IPS DF 6.9 (cell line): Measurements from ENCODE around the gene FBXL22.
A peak's percentile ranks its signal among the peaks of the same experiment; 100 is the strongest.
"Not testable (repeated sequence)": the region's sequence is repeated elsewhere in the genome, so short reads cannot be mapped to it uniquely, and the experiment has no call there.

Source experiments
- DNase-seq: peaks from one replicate; pipeline ENCODE4 v3.0.0-alpha.2; 2013; ENCODE audit warnings: low read depth, low spot score
- H3K27ac ChIP-seq: one replicate; pipeline ENCODE4 v1.5.1; 2013; ENCODE audit warnings: low read length, control low read depth
- H3K27me3 ChIP-seq: 2 replicates; pipeline ENCODE4 v1.6.1; 2013; ENCODE audit warnings: mild to moderate bottlenecking, low read length; ENCODE audit not compliant: control insufficient read depth, insufficient read depth
- H3K36me3 ChIP-seq: 2 replicates; pipeline ENCODE4 v1.6.1; 2013; ENCODE audit warnings: low read length; ENCODE audit not compliant: control insufficient read depth, insufficient read depth
- H3K4me1 ChIP-seq: 2 replicates; pipeline ENCODE4 v1.6.1; 2013; ENCODE audit warnings: low read length; ENCODE audit not compliant: control insufficient read depth, insufficient read depth
- H3K4me3 ChIP-seq: 2 replicates; pipeline ENCODE4 v1.5.1; 2013; ENCODE audit warnings: mild to moderate bottlenecking, low read length
- H3K9me3 ChIP-seq: 2 replicates; pipeline ENCODE4 v1.6.1; 2013; ENCODE audit warnings: low read length, inconsistent platforms; ENCODE audit not compliant: control insufficient read depth, insufficient read depth
- WGBS: extraction: QIAGEN DNeasy Blood & Tissue Kit; methylation state at CpG from one replicate; pipeline ENCODE4 v1.1.7; 2013; ENCODE audit warnings: mixed read lengths, missing lambda C conversion rate; ENCODE audit not compliant: insufficient read length, insufficient coverage; 5-methylcytosine and 5-hydroxymethylcytosine counted together

The FBXL22 gene

GRCh38 chr15:63610209-63610841, 13.1 kb downstream of the FBXL22 start:
- WGBS: no CpG with 5 or more reads among the region's 6 CpGs
- H3K27me3 ChIP-seq: no peaks in the 10 kb centered on the region
- H3K27ac ChIP-seq: no peak overlapping the region
- no peaks in the 10 kb centered on the region for H3K9me3 ChIP-seq
- no peaks in the 10 kb centered on the region for H3K4me1 ChIP-seq
- peak; percentile 82 for DNase-seq
- H3K36me3 ChIP-seq: peaks cover 3% of the 10 kb centered on the region; the same call in 1 of the 2 replicates
- no peak overlapping the region for H3K4me3 ChIP-seq

DNA sequence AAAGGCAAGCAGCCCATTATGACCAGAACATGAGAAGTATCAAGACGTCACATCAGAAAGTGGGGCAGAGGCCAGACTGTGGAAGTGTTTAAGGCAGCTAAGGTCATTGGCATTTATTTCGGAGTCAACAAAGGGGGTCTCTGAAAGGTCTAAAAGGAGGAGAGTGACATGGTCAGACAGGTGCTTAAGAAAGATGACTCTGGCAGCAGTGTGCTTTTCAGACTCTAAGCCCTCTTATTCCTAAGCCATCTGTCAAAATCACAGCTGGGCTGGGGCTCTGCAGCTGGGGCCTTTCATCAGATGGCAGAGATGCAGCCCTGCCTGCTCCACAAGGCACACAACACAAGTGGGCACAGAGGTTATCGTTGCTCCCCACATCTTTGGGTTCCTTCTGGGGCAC, 14.0 kb downstream of the FBXL22 start:
- no CpG with 5 or more reads among the region's 3 CpGs for WGBS
- Histone ChIP-seq H3K4me1 (no peaks in the 10 kb centered on the region), H3K27ac (no peak overlapping the region), H3K36me3 (peaks cover 6% of the 10 kb centered on the region; the same call in 1 of the 2 replicates), H3K9me3 (no peaks in the 10 kb centered on the region), H3K27me3 (no peaks in the 10 kb centered on the region), H3K4me3 (no peak overlapping the region)
- DNase-seq: no peak

DNA sequence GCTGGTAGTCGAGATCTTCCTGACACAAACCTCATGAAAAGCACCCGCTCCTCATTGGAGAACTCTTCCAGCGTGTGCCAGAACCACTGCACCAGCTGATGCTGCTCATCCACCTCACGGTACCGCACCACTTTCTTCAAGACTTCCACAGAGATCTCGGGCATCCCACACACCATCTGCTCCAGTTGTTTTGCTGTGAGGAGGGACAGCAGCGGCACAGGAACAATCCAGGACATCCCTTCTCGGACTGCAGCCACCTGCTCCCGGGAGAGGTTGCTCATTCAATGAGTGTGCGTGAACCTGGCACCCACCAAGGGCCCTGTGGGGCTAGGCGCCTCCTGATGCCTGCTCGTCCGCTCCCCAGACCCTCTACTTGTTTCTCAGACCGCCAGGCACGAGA, 15.1 kb downstream of the FBXL22 start:
- Histone ChIP-seq H3K9me3 (no peaks in the 10 kb centered on the region), H3K4me3 (no peak overlapping the region), H3K4me1 (no peaks in the 10 kb centered on the region), H3K27ac (no peak overlapping the region), H3K27me3 (no peaks in the 10 kb centered on the region), H3K36me3 (peaks cover 6% of the 10 kb centered on the region; the same call in 1 of the 2 replicates)
- DNase-seq: no peak
- no CpG with 5 or more reads among the region's 15 CpGs for WGBS

GRCh38 chr15:63615935-63616334, 18.7 kb downstream of the FBXL22 start:
- no peak for DNase-seq
- H3K27me3 ChIP-seq: no peaks in the 10 kb centered on the region
- H3K27ac ChIP-seq: no peak overlapping the region
- WGBS: no CpG with 5 or more reads among the region's 3 CpGs
- no peaks in the 10 kb centered on the region for H3K4me1 ChIP-seq
- H3K9me3 ChIP-seq: no peaks in the 10 kb centered on the region
- no peak overlapping the region for H3K4me3 ChIP-seq
- peaks cover 2% of the 10 kb centered on the region; the same call in 1 of the 2 replicates for H3K36me3 ChIP-seq

- H3K27me3 ChIP-seq, H3K4me3 ChIP-seq, H3K9me3 ChIP-seq, H3K36me3 ChIP-seq, H3K27ac ChIP-seq, DNase-seq, H3K4me1 ChIP-seq: not testable (repeated sequence)
- no CpG with 5 or more reads among the region's 4 CpGs for WGBS
Observed at GRCh38 chr15:63617147-63617546, 20.0 kb downstream of the FBXL22 start.

- not testable (repeated sequence) for H3K4me3 ChIP-seq, DNase-seq, H3K36me3 ChIP-seq, H3K9me3 ChIP-seq, H3K27ac ChIP-seq, H3K27me3 ChIP-seq, H3K4me1 ChIP-seq
- no CpG with 5 or more reads among the region's 3 CpGs for WGBS
Observed at GRCh38 chr15:63617627-63618026, 20.4 kb downstream of the FBXL22 start.

DNA sequence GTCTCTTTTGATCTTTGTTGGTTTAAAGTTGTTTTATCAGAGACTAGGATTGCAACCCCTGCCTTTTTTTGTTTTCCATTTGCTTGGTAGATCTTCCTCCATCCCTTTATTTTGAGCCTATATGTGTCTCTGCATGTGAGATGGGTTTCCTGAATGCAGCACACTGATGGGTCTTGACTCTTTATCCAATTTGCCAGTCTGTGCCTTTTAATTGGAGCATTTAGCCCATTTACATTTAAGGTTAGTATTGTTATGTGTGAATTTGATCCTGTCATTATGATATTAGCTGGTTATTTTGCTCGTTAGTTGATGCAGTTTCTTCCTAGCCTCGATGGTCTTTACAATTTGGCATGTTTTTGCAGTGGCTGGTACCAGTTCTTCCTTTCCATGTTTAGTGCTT, 23.6 kb downstream of the FBXL22 start:
- DNase-seq: not testable (repeated sequence)

DNA sequence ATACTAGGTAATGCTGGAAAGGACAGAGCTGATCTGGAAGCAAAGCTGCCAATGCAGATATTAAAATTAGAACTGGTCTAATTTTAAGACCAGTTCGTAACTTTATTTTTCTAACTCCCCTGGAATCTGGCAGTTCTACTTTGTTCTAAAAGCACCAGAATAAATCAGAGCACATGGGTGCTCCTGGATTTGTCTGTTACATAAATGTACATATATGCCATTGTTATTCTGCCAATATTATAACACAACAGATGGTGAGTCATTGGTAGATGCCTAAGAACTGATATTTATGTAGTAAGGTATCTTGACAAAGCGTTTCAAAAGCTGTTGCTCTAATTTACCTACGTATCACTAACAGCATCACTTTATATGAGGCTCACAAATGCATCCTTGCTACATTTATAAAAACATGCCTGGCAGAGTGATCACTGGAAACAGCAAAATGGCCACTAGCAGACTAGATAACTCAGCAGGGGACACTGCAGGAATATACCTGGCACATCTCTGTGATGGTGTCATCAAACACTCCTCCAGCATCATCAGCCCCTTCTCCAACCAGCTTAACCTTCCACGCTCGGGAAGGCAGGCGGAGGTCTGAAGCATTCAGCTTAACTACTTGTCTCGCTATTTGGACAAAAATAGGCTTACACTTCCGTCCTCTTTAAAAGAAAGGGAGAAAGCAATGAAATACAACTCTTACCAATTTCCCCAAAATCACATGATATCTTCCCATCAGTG, 26.2 kb downstream of the FBXL22 start:
- no peaks in the 10 kb centered on the region for H3K4me1 ChIP-seq
- H3K27me3 ChIP-seq: no peaks in the 10 kb centered on the region
- H3K4me3 ChIP-seq: no peak overlapping the region
- WGBS: no CpG with 5 or more reads among the region's 8 CpGs
- peaks cover 8% of the 10 kb centered on the region; the same call in 1 of the 2 replicates for H3K36me3 ChIP-seq
- no peak for DNase-seq
- H3K9me3 ChIP-seq: no peaks in the 10 kb centered on the region
- no peak overlapping the region for H3K27ac ChIP-seq

More for the DNA sequence above, 23.6 kb downstream of the FBXL22 start:
- H3K27ac ChIP-seq, H3K9me3 ChIP-seq, H3K4me1 ChIP-seq, H3K4me3 ChIP-seq, H3K27me3 ChIP-seq, H3K36me3 ChIP-seq: not testable (repeated sequence)
- WGBS: no CpG with 5 or more reads among the region's 2 CpGs

DNA sequence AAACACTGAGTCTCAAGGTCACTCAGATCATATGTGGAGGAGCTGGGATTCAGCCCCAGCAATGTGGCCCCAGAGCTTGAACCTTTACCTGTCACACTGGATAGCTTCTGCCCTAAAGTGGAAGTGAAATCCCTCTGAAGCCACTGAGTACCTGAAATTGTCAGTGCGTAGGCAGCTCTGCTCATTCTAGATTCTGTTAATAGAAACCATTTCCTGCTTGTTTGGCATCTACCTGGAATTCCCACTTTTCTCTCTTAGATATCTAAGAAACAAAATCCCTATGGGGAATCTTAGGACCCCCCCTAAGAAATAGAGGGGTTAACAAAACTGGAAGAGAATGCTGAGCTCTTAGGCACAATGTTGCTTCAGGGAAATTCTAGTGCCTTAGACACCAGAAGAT, 29.8 kb downstream of the FBXL22 start:
- no peaks in the 10 kb centered on the region for H3K27me3 ChIP-seq
- no peak overlapping the region for H3K4me3 ChIP-seq
- no peaks in the 10 kb centered on the region for H3K9me3 ChIP-seq
- H3K4me1 ChIP-seq: no peaks in the 10 kb centered on the region
- H3K27ac ChIP-seq: no peak overlapping the region
- no peak for DNase-seq
- peaks cover 13% of the 10 kb centered on the region; the same call in 1 of the 2 replicates for H3K36me3 ChIP-seq
- no CpG with 5 or more reads among the region's 1 CpG for WGBS

GRCh38 chr15:63628123-63628822, 31.1 kb downstream of the FBXL22 start:
- no peaks in the 10 kb centered on the region for H3K27me3 ChIP-seq
- H3K27ac ChIP-seq: no peak overlapping the region
- DNase-seq: no peak
- H3K9me3 ChIP-seq: no peaks in the 10 kb centered on the region
- no CpG with 5 or more reads among the region's 13 CpGs for WGBS
- peaks cover 13% of the 10 kb centered on the region; the same call in 1 of the 2 replicates for H3K36me3 ChIP-seq
- no peak overlapping the region for H3K4me3 ChIP-seq
- H3K4me1 ChIP-seq: no peaks in the 10 kb centered on the region
